Spleen (tissue), 11 donors: ENCODE data around the gene MALAT1. TPM values are rescaled to one million over a fixed set of nuclear protein-coding genes. Genes with fewer than 3 reads are reported as not detected.

ENCODE experiments used
- DNase-seq: peaks from one replicate; pipeline ENCODE4 v3.0.0-alpha.2; 2020
- H3K27ac ChIP-seq, 8 donors: fragments of 200-600 bp; sonication (generic) in 7 of 8; 1 replicate in 4 of 8; 2 replicates in 4 of 8; pipeline versions ENCODE4 v1.5.0 to v1.8.0; 2016 to 2021; ENCODE audit warnings: inconsistent platforms in 4 of 8, mild to moderate bottlenecking in 4 of 8, moderate library complexity in 1 of 8
- H3K27me3 ChIP-seq, 7 donors: fragments of 200-600 bp; sonication (generic) in 6 of 7; replicated peaks in 1 of 7; 1 replicate in 4 of 7; 2 replicates in 3 of 7; pipeline versions ENCODE4 v1.5.0 to v1.8.0; 2016 to 2021; ENCODE audit warnings: inconsistent platforms in 3 of 7, mild to moderate bottlenecking in 1 of 7
- H3K36me3 ChIP-seq, 6 donors: fragments of 200-600 bp; sonication (generic) in 5 of 6; 1 replicate in 4 of 6; 2 replicates in 2 of 6; pipeline versions ENCODE4 v1.5.0 to v1.8.0; 2016 to 2021; ENCODE audit warnings: inconsistent platforms in 2 of 6
- H3K4me1 ChIP-seq, 6 donors: fragments of 200-600 bp; sonication (generic) in 5 of 6; 1 replicate in 3 of 6; 2 replicates in 3 of 6; pipeline versions ENCODE4 v1.5.0 to v1.8.0; 2016 to 2021; ENCODE audit warnings: inconsistent platforms in 3 of 6
- H3K4me3 ChIP-seq, 8 donors: fragments of 200-600 bp; sonication (generic) in 7 of 8; 1 replicate in 4 of 8; 2 replicates in 4 of 8; pipeline versions ENCODE4 v1.5.0 to v1.8.0; 2016 to 2021; ENCODE audit warnings: inconsistent platforms in 4 of 8, mild to moderate bottlenecking in 4 of 8, moderate library complexity in 2 of 8
- H3K9me3 ChIP-seq, 8 donors: fragments of 200-600 bp; sonication (generic) in 7 of 8; 1 replicate in 4 of 8; 2 replicates in 4 of 8; pipeline versions ENCODE4 v1.5.0 to v1.8.0; 2016 to 2021; ENCODE audit warnings: inconsistent platforms in 4 of 8
- CTCF ChIP-seq, 11 experiments: fragments of 200-600 bp in 7 of 11; fragments of 450-650 bp in 4 of 11; sonication (generic) in 4 of 11; IDR thresholded peaks in 8 of 11; conservative IDR thresholded peaks in 3 of 11; 1 replicate in 7 of 11; 2 replicates in 4 of 11; pipeline versions ENCODE4 v1.4.0 to v1.8.0; 2016 to 2021; ENCODE audit warnings: antibody characterized with exemption in 11 of 11, inconsistent platforms in 4 of 11, mild to moderate bottlenecking in 1 of 11
- POLR2A ChIP-seq, 3 donors: fragments of 450-650 bp; IDR thresholded peaks; one replicate each; pipeline ENCODE4 v1.5.1; 2017; ENCODE audit warnings: antibody characterized with exemption in 3 of 3, mild to moderate bottlenecking in 1 of 3
- POLR2AphosphoS5 ChIP-seq, 3 donors: sonication (generic); formaldehyde crosslinking; IDR thresholded peaks; one replicate each; pipeline ENCODE4 v1.5.1; 2017; ENCODE audit warnings: antibody characterized with exemption in 3 of 3
- WGBS, 5 donors: extraction: QIAGEN DNeasy Blood & Tissue Kit in 3 of 5; methylation state at CpG; one replicate each; pipeline versions ENCODE4 v1.1.5 to v1.1.7; 2013 to 2018; 5-methylcytosine and 5-hydroxymethylcytosine counted together
- intact Hi-C: fragments of 100-400 bp; cut with DNase I; formaldehyde crosslinking; loops from one replicate; pipeline ENCODE4 v1.15.0; 2023; ENCODE audit warnings: low total_unique reads
- polyA plus RNA-seq, 3 donors: library from polyadenylated mRNA; stranded (reverse); fragments of 200-250 nt; gene quantifications; one replicate each; pipeline ENCODE4 v1.2.1, GENCODE V29; 2013
- total RNA-seq, 7 donors: library from RNA; depleted of rRNA in 3 of 7; stranded (reverse); fragments of >200 nt in 3 of 7; fragmentation: NEBNext Ultra II Directional in 4 of 7; extraction: Animal tissue kit (Norgen Biotek cat#: 25700) in 4 of 7; gene quantifications; one replicate each; pipeline versions ENCODE4 v1.1.0 to v1.2.1, GENCODE V29; 2016 to 2021
- donor health status: healthy with polysubstance abuse.
- donor health status: DM: no; HTN: no; CAD: no; lungs with moderate emphysema.
- donor health status: DM: no; HTN: no; CAD: no.
- donor health status: Bipolar disorder and iron deficiency.
- donor health status: healthy.
- donor health status: DM: no; HTN: no; CAD: no.
- donor health status: DM: yes; HTN: yes; CAD: no.

MALAT1 gene
- total and polyA plus RNA-seq, 10 donors: 111 to 24,490 (median 13,111) TPM

DNA sequence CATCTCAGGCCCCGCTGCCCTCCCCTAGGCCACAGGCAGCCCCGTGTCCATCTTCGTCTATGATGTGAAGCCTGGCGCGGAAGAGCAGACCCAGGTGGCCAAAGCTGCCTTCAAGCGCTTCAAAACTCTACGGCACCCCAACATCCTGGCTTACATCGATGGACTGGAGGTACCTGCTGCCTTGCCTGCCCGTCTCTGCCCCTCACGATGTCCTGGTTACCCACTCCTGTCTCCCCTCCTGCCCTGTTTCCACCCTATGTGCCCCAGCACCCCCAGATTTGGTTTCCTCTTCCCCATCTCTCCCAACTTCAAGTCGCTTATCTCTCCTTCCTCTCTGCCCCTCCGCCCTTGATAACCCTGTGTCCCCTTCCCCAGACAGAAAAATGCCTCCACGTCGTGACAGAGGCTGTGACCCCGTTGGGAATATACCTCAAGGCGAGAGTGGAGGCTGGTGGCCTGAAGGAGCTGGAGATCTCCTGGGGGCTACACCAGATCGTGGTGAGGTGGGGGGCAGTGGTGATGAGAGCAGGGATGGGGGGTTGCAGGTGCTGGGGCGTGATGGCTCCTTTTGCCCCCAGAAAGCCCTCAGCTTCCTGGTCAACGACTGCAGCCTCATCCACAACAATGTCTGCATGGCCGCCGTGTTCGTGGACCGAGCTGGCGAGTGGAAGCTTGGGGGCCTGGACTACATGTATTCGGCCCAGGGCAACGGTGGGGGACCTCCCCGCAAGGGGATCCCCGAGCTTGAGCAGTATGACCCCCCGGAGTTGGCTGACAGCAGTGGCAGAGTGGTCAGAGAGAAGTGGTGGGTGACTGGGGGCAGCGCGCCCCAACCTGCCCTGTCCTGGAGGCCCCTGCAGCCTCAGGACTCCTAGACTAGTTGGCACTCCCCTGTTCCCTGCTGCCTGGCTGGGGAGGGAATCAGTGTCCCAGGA, 27.0 kb downstream of the MALAT1 start:
- peak; percentile 81 for DNase-seq
- 20 to 47% (median 46%) methylated on average over 19 to 31 of the region's 31 CpGs for WGBS, 5 donors
- H3K4me1 ChIP-seq: peaks cover 29 to 86% (median 70%) of the 10 kb centered on the region in 6 donors

DNA sequence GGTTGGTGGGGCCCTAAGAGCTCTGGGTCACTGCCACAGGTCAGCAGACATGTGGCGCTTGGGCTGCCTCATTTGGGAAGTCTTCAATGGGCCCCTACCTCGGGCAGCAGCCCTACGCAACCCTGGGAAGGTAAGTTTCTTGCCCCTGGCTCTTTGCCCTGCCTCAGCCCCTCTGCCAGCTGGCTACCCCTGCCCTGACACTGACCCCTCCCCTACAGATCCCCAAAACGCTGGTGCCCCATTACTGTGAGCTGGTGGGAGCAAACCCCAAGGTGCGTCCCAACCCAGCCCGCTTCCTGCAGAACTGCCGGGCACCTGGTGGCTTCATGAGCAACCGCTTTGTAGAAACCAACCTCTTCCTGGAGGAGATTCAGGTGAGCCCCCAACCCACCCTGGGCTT, 27.9 kb downstream of the MALAT1 start:
- WGBS, 5 donors: 89 to 97% (median 93%) methylated on average over 7 to 8 of the region's 8 CpGs
- Histone ChIP-seq H3K4me3 (peak overlapping the region in 1 of 8 donors; percentile 97), H3K27ac (peak overlapping the region in 1 of 8 donors; percentile 96), H3K36me3 (peaks cover 0 to 58% (median 34%) of the 10 kb centered on the region in 6 donors), H3K27me3 (no peaks in the 10 kb centered on the region), H3K9me3 (no peaks in the 10 kb centered on the region), H3K4me1 (peaks cover 29 to 84% (median 70%) of the 10 kb centered on the region in 6 donors)
- TF ChIP-seq CTCF (IDR thresholded peaks at IDR 0.05 in 8 of 11, conservative IDR thresholded peaks at IDR 0.05 in 3 of 11) (no peak), POLR2AphosphoS5 (IDR thresholded peaks at IDR 0.05) (no peak), POLR2A (IDR thresholded peaks at IDR 0.05) (no peak)
- peak; percentile 72 for DNase-seq
- intact Hi-C loops: no loop called here

More for the DNA sequence above, 27.0 kb downstream of the MALAT1 start:
- intact Hi-C loops: no loop called here
- no peak for TF ChIP-seq POLR2AphosphoS5 (IDR thresholded peaks at IDR 0.05)
- TF ChIP-seq CTCF (IDR thresholded peaks at IDR 0.05 in 8 of 11, conservative IDR thresholded peaks at IDR 0.05 in 3 of 11): no peak
- TF ChIP-seq POLR2A (IDR thresholded peaks at IDR 0.05): no peak
- H3K4me3 ChIP-seq: peak overlapping the region; percentile 68 to 99 (median 87)
- H3K36me3 ChIP-seq: peaks cover 0 to 49% (median 25%) of the 10 kb centered on the region in 6 donors
- no peaks in the 10 kb centered on the region for H3K27me3 ChIP-seq
- H3K27ac ChIP-seq: peak overlapping the region; percentile 90 to 96 (median 92)
- H3K9me3 ChIP-seq: no peaks in the 10 kb centered on the region

GRCh38 chr11:65528819-65529350, 30.0 kb downstream of the MALAT1 start:
- H3K27ac ChIP-seq: peak overlapping the region in 6 of 8 donors; percentile 23 to 58 (median 46)
- TF ChIP-seq POLR2AphosphoS5 (IDR thresholded peaks at IDR 0.05): no peak
- no peak overlapping the region for H3K4me3 ChIP-seq
- no peaks in the 10 kb centered on the region for H3K9me3 ChIP-seq
- peaks cover 23 to 63% (median 50%) of the 10 kb centered on the region in 6 donors for H3K4me1 ChIP-seq
- WGBS, 5 donors: 68 to 83% (median 76%) methylated on average over 12 of the region's 12 CpGs
- H3K27me3 ChIP-seq: no peaks in the 10 kb centered on the region
- intact Hi-C loops: no loop called here
- DNase-seq: no peak
- H3K36me3 ChIP-seq: peaks cover 0 to 80% (median 53%) of the 10 kb centered on the region in 6 donors

GRCh38 chr11:65529475-65530156, 30.8 kb downstream of the MALAT1 start:
- no peaks in the 10 kb centered on the region for H3K9me3 ChIP-seq
- no peak for TF ChIP-seq POLR2A (IDR thresholded peaks at IDR 0.05)
- peak; percentile 22 to 75 (median 51) for TF ChIP-seq POLR2AphosphoS5 (IDR thresholded peaks at IDR 0.05)
- TF ChIP-seq CTCF (IDR thresholded peaks at IDR 0.05 in 8 of 11, conservative IDR thresholded peaks at IDR 0.05 in 3 of 11): no peak
- intact Hi-C loops: no loop called here
- WGBS, 5 donors: 52 to 78% (median 74%) methylated on average over 3 to 10 of the region's 10 CpGs
- peak overlapping the region in 6 of 8 donors; percentile 23 to 58 (median 46) for H3K27ac ChIP-seq
- DNase-seq: no peak
- no peaks in the 10 kb centered on the region for H3K27me3 ChIP-seq
- peaks cover 18 to 55% (median 42%) of the 10 kb centered on the region in 6 donors for H3K4me1 ChIP-seq
- H3K36me3 ChIP-seq: peaks cover 0 to 87% (median 53%) of the 10 kb centered on the region in 6 donors
- H3K4me3 ChIP-seq: no peak overlapping the region
